ENCODE measurements around the gene ISG20.

ISG20 gene

GRCh38 chr15:88674661-88675060 is 35.8 kb downstream of the ISG20 start:
- no peak overlapping the region for H2AFZ ChIP-seq
- no peak overlapping the region for H3K4me3 ChIP-seq (ENCODE audit: low read depth, low read length)
- no peaks in the 10 kb centered on the region for H3K4me1 ChIP-seq
- no peak overlapping the region for H3K4me2 ChIP-seq (ENCODE audit: low read length)
- no peaks in the 10 kb centered on the region for H3K36me3 ChIP-seq (ENCODE audit: control insufficient read depth, insufficient read depth, low read length)
- no peaks in the 10 kb centered on the region for H3K79me2 ChIP-seq
- H3K9me3 ChIP-seq (ENCODE audit: control insufficient read depth, low read length), result no peaks in the 10 kb centered on the region
- H3K9ac ChIP-seq, result no peak overlapping the region
- no peak overlapping the region for H3K27ac ChIP-seq
- no peaks in the 10 kb centered on the region for H3K27me3 ChIP-seq (ENCODE audit: control insufficient read depth, insufficient read depth, low read length)
- no peak for TF ChIP-seq CTCF (IDR thresholded peaks at IDR 0.05)

- Histone ChIP-seq H3K9ac (no peak overlapping the region), H3K9me3 (ENCODE audit: control insufficient read depth, low read length) (no peaks in the 10 kb centered on the region), H3K27me3 (ENCODE audit: control insufficient read depth, insufficient read depth, low read length) (no peaks in the 10 kb centered on the region), H3K36me3 (ENCODE audit: control insufficient read depth, insufficient read depth, low read length) (no peaks in the 10 kb centered on the region), H3K4me1 (no peaks in the 10 kb centered on the region), H3K4me2 (ENCODE audit: low read length) (no peak overlapping the region), H3K4me3 (ENCODE audit: low read depth, low read length) (no peak overlapping the region), H3K27ac (no peak overlapping the region), H2AFZ (no peak overlapping the region), H3K79me2 (no peaks in the 10 kb centered on the region)
- TF ChIP-seq CTCF (IDR thresholded peaks at IDR 0.05), result no peak
Observed at GRCh38 chr15:88678755-88679154, 39.9 kb downstream of the ISG20 start.

- TF ChIP-seq CTCF (IDR thresholded peaks at IDR 0.05), result no peak
- H3K27ac ChIP-seq, result no peak overlapping the region
Observed at GRCh38 chr15:88680241-88681001, 41.6 kb downstream of the ISG20 start.

GRCh38 chr15:88681610-88682221 is 42.9 kb downstream of the ISG20 start:
- Histone ChIP-seq H3K27ac (no peak overlapping the region), H3K4me3 (ENCODE audit: low read depth, low read length) (no peak overlapping the region), H3K79me2 (no peaks in the 10 kb centered on the region), H3K9me3 (ENCODE audit: control insufficient read depth, low read length) (no peaks in the 10 kb centered on the region), H3K4me1 (no peaks in the 10 kb centered on the region), H3K4me2 (ENCODE audit: low read length) (no peak overlapping the region), H3K36me3 (ENCODE audit: control insufficient read depth, insufficient read depth, low read length) (no peaks in the 10 kb centered on the region), H2AFZ (no peak overlapping the region), H3K9ac (no peak overlapping the region), H3K27me3 (ENCODE audit: control insufficient read depth, insufficient read depth, low read length) (no peaks in the 10 kb centered on the region)
- TF ChIP-seq CTCF (IDR thresholded peaks at IDR 0.05), result no peak

More at GRCh38 chr15:88680241-88681001, 41.6 kb downstream of the ISG20 start:
- Histone ChIP-seq H3K9ac (no peak overlapping the region), H3K79me2 (no peaks in the 10 kb centered on the region), H3K27me3 (ENCODE audit: control insufficient read depth, insufficient read depth, low read length) (no peaks in the 10 kb centered on the region), H3K4me2 (ENCODE audit: low read length) (no peak overlapping the region), H3K36me3 (ENCODE audit: control insufficient read depth, insufficient read depth, low read length) (no peaks in the 10 kb centered on the region), H2AFZ (no peak overlapping the region), H3K4me3 (ENCODE audit: low read depth, low read length) (no peak overlapping the region), H3K9me3 (ENCODE audit: control insufficient read depth, low read length) (no peaks in the 10 kb centered on the region), H3K4me1 (no peaks in the 10 kb centered on the region)
